SK-N-SH (cell line): ENCODE measurements around the gene MIOX. TPM values are rescaled to one million over a fixed set of nuclear protein-coding genes. Genes with fewer than 3 reads are reported as not detected.

Experiments used
- CTCF ChIA-PET: fragments of 300-600, 350-600 bp; formaldehyde crosslinking; extraction: SDS; loops from one replicate; lab custom pipeline; 2021; lab: Yijun Ruan, JAX
- POLR2A ChIA-PET: fragments of 350-600 bp; sonication (Branson Sonifier 250); formaldehyde crosslinking; extraction: SDS; loops from one replicate; lab custom pipeline; 2020; ENCODE audit warnings: antibody characterized with exemption, inconsistent platforms; lab: Yijun Ruan, JAX
- DNase-seq: peaks from one replicate; pipeline ENCODE4 v3.0.0; 2012
- H2AFZ ChIP-seq: fragments of 200-600 bp; sonication (generic); 2 replicates; pipeline ENCODE4 v1.8.1; 2016; ENCODE audit warnings: antibody characterized with exemption, mild to moderate bottlenecking, low read depth
- H3F3A ChIP-seq: fragments of 200-600 bp; sonication (generic); replicated peaks from 2 replicates; pipeline ENCODE3; 2016; ENCODE audit warnings: antibody characterized with exemption, mild to moderate bottlenecking; ENCODE audit not compliant: insufficient read depth
- H3K27ac ChIP-seq, 2 experiments: fragments of 200-500 bp in 1 of 2; fragments of 200-600 bp in 1 of 2; sonication (Bioruptor generic) in 1 of 2; sonication (generic), shearing (Covaris generic) in 1 of 2; 2 replicates each; pipeline versions ENCODE4 v1.5.1 to v1.6.1; 2014 to 2016; ENCODE audit warnings: low read depth in 2 of 2, inconsistent platforms in 1 of 2, low read length in 1 of 2, mild to moderate bottlenecking in 1 of 2, mixed read lengths in 1 of 2
- H3K27me3 ChIP-seq: fragments of 200-600 bp; sonication (generic), shearing (Covaris generic); 2 replicates; pipeline ENCODE4 v1.6.1; 2016; ENCODE audit warnings: mixed run types; ENCODE audit not compliant: insufficient read depth
- H3K36me3 ChIP-seq, 2 experiments: fragments of 200-500 bp in 1 of 2; fragments of 200-600 bp in 1 of 2; sonication (Bioruptor generic) in 1 of 2; sonication (generic) in 1 of 2; replicated peaks in 1 of 2; 2 replicates each; pipeline versions ENCODE3 to v1.5.1; 2014 to 2016; ENCODE audit warnings: low read length in 1 of 2, mild to moderate bottlenecking in 1 of 2; ENCODE audit not compliant: insufficient read depth in 2 of 2, control insufficient read depth in 1 of 2
- H3K4me1 ChIP-seq, 2 experiments: fragments of 200-500 bp in 1 of 2; fragments of 200-600 bp in 1 of 2; sonication (Bioruptor generic) in 1 of 2; sonication (generic), shearing (Covaris generic) in 1 of 2; 2 replicates each; pipeline versions ENCODE4 v1.5.1 to v1.6.1; 2014 to 2016; ENCODE audit warnings: low read depth in 1 of 2, low read length in 1 of 2, mixed run types in 1 of 2; ENCODE audit not compliant: insufficient read depth in 2 of 2, control insufficient read depth in 1 of 2
- H3K4me2 ChIP-seq: fragments of 200-600 bp; sonication (generic), shearing (Covaris generic); 2 replicates; pipeline ENCODE4 v1.6.1; 2017; ENCODE audit warnings: mixed run types
- H3K4me3 ChIP-seq, 2 experiments: fragments of 200-500 bp in 1 of 2; fragments of 200-600 bp in 1 of 2; sonication (Bioruptor generic) in 1 of 2; sonication (generic), shearing (Covaris generic) in 1 of 2; 2 replicates each; pipeline versions ENCODE4 v1.5.1 to v1.8.1; 2014 to 2016; ENCODE audit warnings: low read depth in 2 of 2, inconsistent platforms in 1 of 2, low read length in 1 of 2, mild to moderate bottlenecking in 1 of 2, mixed read lengths in 1 of 2, moderate library complexity in 1 of 2
- H3K79me2 ChIP-seq: fragments of 200-600 bp; sonication (generic); 2 replicates; pipeline ENCODE4 v1.8.1; 2017; ENCODE audit warnings: mild to moderate bottlenecking; ENCODE audit not compliant: insufficient read depth
- H3K9ac ChIP-seq: fragments of 200-600 bp; sonication (generic); 2 replicates; pipeline ENCODE4 v1.6.1; 2017; ENCODE audit warnings: mixed run types
- H3K9me2 ChIP-seq: fragments of 200-600 bp; sonication (generic); 2 replicates; pipeline ENCODE4 v1.6.1; 2017; ENCODE audit warnings: mixed run types
- H3K9me3 ChIP-seq: fragments of 200-600 bp; sonication (generic); 2 replicates; pipeline ENCODE4 v1.6.1; 2017; ENCODE audit warnings: mixed run types, mild to moderate bottlenecking, moderate library complexity
- H4K20me1 ChIP-seq: fragments of 200-600 bp; sonication (generic); 2 replicates; pipeline ENCODE4 v1.6.1; 2017; ENCODE audit warnings: mild to moderate bottlenecking, mixed run types; ENCODE audit not compliant: insufficient read depth
- CTCF ChIP-seq: fragments of 200-600 bp; sonication (generic); IDR thresholded peaks from 2 replicates; pipeline ENCODE4 v1.6.1; 2017; ENCODE audit warnings: antibody characterized with exemption, mild to moderate bottlenecking, moderate library complexity
- ELF1 ChIP-seq: IDR thresholded peaks from 2 replicates; pipeline ENCODE4 v1.4.0; 2012
- EZH2phosphoT487 ChIP-seq: fragments of 200-600 bp; sonication (generic); IDR thresholded peaks from 2 replicates; pipeline ENCODE4 v1.6.1; 2017; ENCODE audit warnings: low read depth, mixed run types, mild to moderate bottlenecking, antibody characterized with exemption, moderate library complexity, borderline replicate concordance
- FOSL2 ChIP-seq: IDR thresholded peaks from 2 replicates; pipeline ENCODE4 v1.4.0; 2012; ENCODE audit warnings: low read depth, mild to moderate bottlenecking, moderate library complexity, borderline replicate concordance
- FOXJ3 ChIP-seq: sonication (generic); formaldehyde crosslinking; IDR thresholded peaks from 2 replicates; pipeline ENCODE4 v1.5.1; 2020; ENCODE audit warnings: mild to moderate bottlenecking, missing genetic modification reagents
- GATA2 ChIP-seq: sonication (generic); formaldehyde crosslinking; IDR thresholded peaks from 2 replicates; pipeline ENCODE4 v1.5.0; 2020; ENCODE audit warnings: mild to moderate bottlenecking, missing genetic modification reagents
- NFIC ChIP-seq: IDR thresholded peaks from 2 replicates; pipeline ENCODE4 v1.4.0; 2012; ENCODE audit warnings: borderline replicate concordance
- TCF12 ChIP-seq: IDR thresholded peaks from 2 replicates; pipeline ENCODE4 v1.4.0; 2012
- WGBS: methylation state at CpG from one replicate; pipeline ENCODE4 v1.1.6; 2017; ENCODE audit warnings: low lambda C conversion rate; 5-methylcytosine and 5-hydroxymethylcytosine counted together
- polyA plus RNA-seq, 3 experiments: library from polyadenylated mRNA; depleted of rRNA; stranded (reverse); fragments of >200 nt; gene quantifications; 2 replicates each; pipeline ENCODE4 v1.2.3, GENCODE V29; 2012
- TF ChIP-seq, protein P1 (sequence below): IDR thresholded peaks from 2 replicates; pipeline ENCODE4 v1.4.0; 2012; ENCODE audit warnings: low read depth, borderline replicate concordance
- TF ChIP-seq, protein P2 (sequence below): IDR thresholded peaks from 2 replicates; pipeline ENCODE4 v1.4.0; 2012; ENCODE audit warnings: low read depth

The MIOX gene
- polyA plus RNA-seq, 1 of the 3 experiments (the other 2 are of a cell fraction), result 0.05 TPM

- Histone ChIP-seq H3K79me2 (no peaks in the 10 kb centered on the region), H4K20me1 (no peaks in the 10 kb centered on the region), H3K4me2 (no peak overlapping the region), H3K27me3 (no peaks in the 10 kb centered on the region), H3K36me3 (no peaks in the 10 kb centered on the region), H3K4me1 (peaks cover 5 to 9% of the 10 kb centered on the region in 2 experiments; a peak in 2 of 4 replicates), H3F3A (peaks cover 5% of the 10 kb centered on the region), H3K4me3 (no peak overlapping the region), H3K9me2 (no peaks in the 10 kb centered on the region), H3K9me3 (no peaks in the 10 kb centered on the region), H2AFZ (no peak overlapping the region), H3K9ac (no peak overlapping the region), H3K27ac (no peak overlapping the region)
- DNase-seq, result no peak
- TF ChIP-seq ELF1, result no peak
- no peak for TF ChIP-seq FOXJ3
- TF ChIP-seq TCF12, result no peak
- POLR2A ChIA-PET, result no interaction called here
- 83% methylated on average over 8 of the region's 8 CpGs for WGBS
- CTCF ChIA-PET, result interaction anchor here (1.5 to 2.6 kb wide), 4 partner anchors 9 to 86 kb away, joined by 4 to 14 read pairs (median 8); partner anchors contain the start of genes KLHDC7B, SCO2 and SYCE3
Observed at GRCh38 chr22:50535113-50535512, 48.5 kb downstream of the MIOX start.

DNA sequence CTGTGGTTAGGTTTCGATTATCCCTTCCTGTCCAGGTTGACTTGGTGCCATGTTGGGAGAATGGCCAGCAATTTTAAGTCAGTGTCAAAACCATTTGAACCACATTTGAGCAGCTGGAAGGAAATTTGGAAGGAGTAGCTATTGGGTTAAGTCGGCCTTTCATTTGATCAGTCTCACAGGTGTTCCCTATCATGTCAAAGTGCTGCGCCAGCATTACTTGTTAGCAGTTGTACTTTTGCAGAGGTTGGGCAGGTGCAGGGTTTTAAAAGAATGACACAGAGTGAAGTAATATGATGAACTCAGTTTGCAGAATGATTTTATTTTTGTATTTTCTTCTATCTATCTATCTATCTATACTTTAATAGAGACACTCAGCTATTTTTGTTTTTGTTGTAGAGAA is 49.6 kb downstream of the MIOX start:
- H3K4me2 ChIP-seq, result no peak overlapping the region
- H3K9ac ChIP-seq, result no peak overlapping the region
- no peak for DNase-seq
- no peak overlapping the region for H3K4me3 ChIP-seq
- no peaks in the 10 kb centered on the region for H3K79me2 ChIP-seq
- no peaks in the 10 kb centered on the region for H3K9me3 ChIP-seq
- TF ChIP-seq, protein P1, sequence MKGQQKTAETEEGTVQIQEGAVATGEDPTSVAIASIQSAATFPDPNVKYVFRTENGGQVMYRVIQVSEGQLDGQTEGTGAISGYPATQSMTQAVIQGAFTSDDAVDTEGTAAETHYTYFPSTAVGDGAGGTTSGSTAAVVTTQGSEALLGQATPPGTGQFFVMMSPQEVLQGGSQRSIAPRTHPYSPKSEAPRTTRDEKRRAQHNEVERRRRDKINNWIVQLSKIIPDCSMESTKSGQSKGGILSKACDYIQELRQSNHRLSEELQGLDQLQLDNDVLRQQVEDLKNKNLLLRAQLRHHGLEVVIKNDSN, result no peak
- no peak for TF ChIP-seq GATA2 (CRISPR knock-in tag)
- TF ChIP-seq, protein P2, sequence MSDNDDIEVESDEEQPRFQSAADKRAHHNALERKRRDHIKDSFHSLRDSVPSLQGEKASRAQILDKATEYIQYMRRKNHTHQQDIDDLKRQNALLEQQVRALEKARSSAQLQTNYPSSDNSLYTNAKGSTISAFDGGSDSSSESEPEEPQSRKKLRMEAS, result no peak
- no peak for TF ChIP-seq NFIC
- TF ChIP-seq FOSL2, result no peak
- TF ChIP-seq EZH2phosphoT487, result no peak
- TF ChIP-seq CTCF, result no peak
- TF ChIP-seq, all 33 proteins: peak for 0
- CTCF ChIA-PET, result interaction anchor here (1.1 to 2.6 kb wide), 5 partner anchors 8 to 85 kb away, joined by 3 to 14 read pairs (median 8); partner anchors contain the start of genes SCO2 and SYCE3
- 76% methylated on average over 3 of the region's 3 CpGs for WGBS
- H4K20me1 ChIP-seq, result no peaks in the 10 kb centered on the region
- no peaks in the 10 kb centered on the region for H3K36me3 ChIP-seq
- H2AFZ ChIP-seq, result no peak overlapping the region
- H3K4me1 ChIP-seq, result peaks cover 6% of the 10 kb centered on the region in 2 experiments; a peak in 2 of 4 replicates
- H3F3A ChIP-seq, result peaks cover 5% of the 10 kb centered on the region
- no peak overlapping the region for H3K27ac ChIP-seq
- no peaks in the 10 kb centered on the region for H3K27me3 ChIP-seq
- H3K9me2 ChIP-seq, result no peaks in the 10 kb centered on the region
- POLR2A ChIA-PET, result no interaction called here
